ENCODE results near the gene GMDS.

The GMDS gene

DNA sequence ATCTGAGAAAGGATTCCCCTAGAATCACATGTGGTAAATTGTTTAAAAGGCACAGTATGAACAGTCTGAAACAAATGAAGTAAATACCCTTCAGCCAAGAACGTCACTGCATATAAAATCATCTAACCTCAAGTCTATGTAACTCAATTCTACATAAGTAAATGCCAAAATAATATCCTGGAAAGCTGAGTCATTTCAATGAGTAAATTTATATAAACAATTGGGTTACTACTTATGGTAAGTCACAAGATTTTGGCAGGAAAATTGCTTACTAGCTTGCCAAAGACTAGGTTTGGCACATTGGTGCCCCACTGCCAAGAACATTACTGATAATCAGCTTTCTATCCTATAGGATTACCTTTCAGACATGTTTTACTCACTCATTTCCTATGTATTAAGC lies 8.4 kb downstream of the GMDS start:
- no peak for DNase-seq

DNA sequence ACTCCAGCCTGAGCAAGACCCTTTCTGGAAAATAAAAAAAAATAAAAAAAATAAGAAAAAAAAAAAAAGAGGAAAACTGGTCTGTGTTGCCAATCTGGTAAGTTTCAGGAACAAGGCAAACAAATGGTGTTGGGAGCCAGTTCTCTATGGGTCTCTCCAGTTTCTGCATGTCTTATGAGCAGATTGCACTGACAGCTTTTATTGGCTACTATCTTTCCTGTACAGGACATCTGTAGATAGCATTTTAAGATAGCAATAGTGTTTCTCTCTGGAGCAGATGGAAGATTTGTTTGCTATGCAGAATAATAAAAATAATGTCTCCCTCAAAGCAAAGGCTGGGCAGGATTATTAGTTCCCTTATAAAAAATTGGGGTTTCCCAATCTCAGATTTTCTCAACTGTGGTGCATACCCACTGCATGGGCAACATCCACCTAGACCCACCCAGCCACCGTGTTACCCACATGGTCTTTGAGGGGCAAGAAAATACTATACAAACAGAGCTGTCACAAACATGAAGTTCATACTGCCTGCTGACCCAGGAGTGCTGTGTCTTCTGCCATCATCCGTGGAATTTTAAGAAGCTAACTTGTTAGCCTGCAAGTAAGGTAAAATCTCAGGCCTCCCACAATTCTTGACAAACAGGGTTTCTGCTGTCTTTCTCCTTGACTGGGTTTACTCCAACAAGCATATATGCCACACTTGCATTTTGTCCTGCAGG lies 9.5 kb downstream of the GMDS start:
- DNase-seq: no peak

DNA sequence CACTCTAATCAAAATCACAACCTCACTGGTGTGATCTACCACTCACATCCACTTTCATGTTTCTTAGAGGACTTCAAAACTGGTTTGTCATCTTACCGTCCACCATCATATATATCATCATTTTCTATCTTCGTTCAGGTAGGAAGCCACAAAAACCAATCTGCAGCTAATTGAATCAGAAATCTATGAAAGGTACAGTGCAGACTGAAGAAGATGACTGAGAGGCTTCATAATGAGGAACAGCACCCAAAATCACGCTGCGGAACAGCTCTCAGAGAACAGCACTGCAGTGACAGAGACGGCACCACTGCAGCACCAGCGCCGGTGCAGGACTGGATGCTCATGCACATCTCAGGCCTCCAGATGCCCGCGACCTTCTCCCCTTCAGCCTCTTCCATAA lies 13.0 kb downstream of the GMDS start:
- no peak for DNase-seq

DNA sequence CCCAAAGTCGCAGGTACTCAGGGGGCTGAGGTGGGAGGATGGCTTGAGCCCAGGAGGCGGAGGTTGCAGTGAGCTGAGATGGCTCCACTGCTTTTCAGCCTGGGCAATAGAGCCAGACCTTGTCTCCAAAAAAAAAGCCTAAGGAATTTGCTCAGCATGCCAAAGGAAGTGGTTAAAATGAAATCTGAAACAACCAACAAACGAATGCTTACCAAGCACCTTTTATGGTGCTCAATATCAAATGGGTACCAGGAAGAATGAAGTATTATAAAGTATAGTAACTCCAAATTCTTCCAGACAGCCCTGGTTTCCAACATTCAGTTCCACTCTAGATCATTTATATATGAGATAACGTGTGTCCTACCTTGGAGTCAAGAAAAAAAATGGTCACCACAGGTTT lies 14.0 kb downstream of the GMDS start:
- no peak for DNase-seq

DNA sequence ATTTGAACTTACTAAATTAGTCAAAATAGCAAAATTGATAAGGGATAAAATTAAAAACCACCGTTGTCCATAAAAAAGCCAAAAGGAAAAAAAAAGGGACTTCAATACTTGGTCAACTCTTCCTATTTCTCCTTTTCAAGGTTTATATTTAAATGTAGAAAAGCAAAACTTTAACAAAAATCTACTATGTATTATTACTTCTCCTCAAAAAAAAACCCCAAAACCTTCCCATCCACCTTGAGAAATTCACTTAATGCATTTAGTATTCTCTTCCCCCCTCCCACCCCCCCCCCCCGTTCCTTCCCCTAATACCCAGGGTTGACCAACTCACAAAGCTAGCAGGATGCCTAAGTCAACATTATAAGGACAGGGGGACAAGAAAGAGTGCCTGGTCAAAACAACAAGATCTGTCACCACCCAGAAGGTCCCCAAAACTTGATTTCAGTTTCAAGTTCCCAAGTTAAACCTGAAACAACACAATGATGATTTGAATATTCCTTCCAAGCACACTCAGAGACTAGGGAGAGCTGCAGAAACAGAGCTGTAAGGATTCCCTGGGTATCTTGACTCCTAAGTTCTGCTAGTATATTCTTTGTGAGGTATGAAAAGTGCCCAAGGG lies 14.6 kb downstream of the GMDS start:
- no peak for DNase-seq

DNA sequence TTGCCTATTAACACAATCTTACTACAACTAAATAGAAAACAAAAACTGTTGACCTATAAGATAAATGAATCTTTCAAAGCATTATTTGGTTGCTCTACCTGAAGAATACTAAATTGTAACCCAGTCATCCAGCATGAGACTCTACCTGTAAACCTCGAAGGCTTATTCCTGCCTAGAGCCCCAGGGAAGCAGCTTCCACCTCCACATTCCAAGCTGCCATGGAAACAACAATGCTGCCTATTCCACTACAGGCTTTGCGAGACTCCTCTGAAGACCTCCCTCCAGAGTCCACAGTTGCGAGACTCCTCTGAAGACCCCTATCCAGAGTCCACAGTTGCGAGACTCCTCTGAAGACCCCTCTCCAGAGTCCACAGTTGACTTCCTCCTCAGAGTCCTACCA lies 15.7 kb downstream of the GMDS start:
- no peak for DNase-seq

DNA sequence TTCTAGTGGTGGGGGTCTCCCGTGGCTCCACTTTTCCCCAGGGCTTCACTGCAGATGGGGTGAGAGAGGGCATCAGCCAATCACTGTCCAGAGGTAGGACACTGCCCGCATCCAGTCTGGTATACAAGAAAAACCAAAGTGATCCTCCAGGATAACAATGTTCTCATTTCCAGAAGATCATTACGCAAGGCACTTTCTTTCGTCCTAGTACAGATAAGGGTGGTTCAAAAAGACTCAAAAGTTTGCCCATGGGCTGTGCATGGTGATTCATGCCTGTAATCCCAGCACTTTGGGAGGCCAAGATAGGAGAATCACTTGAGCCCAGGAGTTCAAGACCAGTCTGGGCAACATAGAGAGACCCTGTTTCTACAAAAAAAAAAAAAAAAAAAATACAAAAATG lies 16.4 kb downstream of the GMDS start:
- DNase-seq: no peak

DNA sequence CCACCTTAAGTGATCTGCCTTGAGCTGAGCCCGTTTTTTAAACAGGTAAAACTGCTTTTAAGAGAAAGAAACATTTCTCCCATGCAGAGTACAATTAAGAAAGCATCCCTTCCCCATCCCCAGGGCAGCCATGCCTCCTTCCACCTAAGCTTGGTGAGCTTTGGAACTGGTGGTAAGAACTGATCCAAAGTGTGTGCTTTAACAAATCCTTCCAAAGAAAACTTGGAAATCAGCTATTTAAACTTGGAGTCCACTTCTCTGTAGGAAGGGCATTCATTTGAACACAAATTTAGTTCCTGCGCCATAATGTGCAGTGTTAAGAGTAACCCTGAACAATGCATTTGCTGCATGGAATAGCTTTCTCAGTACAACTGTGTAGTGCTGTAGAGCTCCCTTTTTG lies 17.0 kb downstream of the GMDS start:
- DNase-seq: no peak

DNA sequence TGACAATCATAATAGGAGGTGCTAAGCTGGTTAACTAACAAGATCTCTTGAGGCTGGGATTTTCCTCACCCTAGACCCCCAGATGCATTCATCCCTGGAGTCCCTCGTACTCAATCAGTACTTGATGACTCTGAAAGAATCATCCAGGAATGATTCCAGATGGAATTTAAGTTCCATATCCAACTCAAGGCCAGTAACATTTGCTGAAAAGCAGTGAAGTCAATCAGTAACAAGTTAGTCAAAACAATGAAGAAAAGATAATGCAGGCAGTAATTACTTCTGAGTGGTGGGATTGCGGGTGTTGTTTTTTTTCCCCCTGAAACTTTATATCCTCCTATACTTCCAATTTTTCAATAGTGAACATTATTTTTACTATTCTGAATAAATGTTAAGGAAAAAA lies 18.6 kb downstream of the GMDS start:
- no peak for DNase-seq

DNA sequence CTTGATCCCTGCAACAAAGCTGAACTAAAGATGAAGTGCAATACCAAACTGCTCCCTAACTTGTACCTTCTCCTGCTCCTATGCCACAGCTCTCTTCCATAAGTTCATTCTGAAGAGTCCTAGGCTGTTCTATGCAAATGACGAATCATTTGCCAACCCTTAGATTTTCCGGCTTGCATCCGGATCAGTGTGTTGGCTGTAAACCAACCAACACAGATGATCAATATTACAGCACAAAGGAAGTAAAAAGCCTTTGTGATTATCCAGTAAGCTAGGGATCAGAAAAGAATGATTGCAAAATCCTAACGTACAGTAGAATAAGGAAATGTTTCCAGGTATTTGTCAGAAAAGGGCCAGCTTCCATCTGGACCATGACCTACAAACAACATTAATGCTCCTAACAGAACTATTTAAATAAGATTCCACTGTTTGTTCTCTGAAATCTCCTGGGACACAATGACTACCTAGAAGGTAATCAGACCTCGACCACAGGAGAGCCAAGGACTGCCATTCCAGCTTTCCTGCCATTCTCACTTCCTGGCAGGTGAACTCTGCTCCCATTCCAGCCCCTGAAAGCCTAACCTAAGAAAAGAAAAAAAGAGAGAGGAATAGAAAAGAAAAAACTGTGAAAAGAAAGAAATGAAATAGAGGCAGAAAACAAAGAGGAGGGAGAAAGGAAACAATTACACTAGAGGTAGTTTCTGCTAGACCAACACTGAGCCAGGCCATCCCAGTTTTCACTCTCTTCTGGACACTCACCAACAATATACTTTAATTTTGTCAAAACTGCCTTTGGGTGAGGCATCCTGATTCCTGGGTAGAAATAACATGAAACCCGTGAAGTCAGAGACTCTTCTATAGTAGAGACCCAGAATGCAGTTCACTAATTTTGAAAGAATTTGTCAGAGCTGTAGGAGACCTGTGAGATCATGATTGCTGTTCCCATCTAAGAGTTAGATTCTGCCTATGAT lies 19.7 kb downstream of the GMDS start:
- DNase-seq: no peak

DNA sequence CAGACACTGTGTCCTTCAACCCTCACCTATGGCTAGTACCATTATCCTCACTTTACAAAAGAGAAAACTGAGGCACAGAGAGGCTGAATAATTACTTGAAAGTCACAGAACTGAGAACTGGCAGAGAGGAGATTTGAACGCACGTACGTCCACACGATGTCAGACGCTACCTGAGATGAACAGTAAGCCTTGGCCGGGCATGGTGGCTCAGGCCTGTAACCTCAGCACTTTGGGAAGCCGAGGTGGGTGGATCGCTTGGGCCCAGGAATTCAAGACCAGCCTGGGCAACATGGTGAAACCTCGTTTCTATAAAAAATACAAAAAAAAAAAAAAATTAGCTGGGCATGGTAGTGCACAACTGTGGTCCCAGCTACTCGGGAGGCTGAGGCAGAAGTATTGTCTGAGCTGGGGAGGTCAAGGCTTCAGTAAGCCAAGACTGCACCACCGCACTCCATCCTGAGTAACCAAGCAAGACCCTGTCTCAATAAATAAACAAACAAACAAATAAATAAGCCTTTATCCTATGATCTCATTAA lies 20.5 kb downstream of the GMDS start:
- DNase-seq: no peak

DNA sequence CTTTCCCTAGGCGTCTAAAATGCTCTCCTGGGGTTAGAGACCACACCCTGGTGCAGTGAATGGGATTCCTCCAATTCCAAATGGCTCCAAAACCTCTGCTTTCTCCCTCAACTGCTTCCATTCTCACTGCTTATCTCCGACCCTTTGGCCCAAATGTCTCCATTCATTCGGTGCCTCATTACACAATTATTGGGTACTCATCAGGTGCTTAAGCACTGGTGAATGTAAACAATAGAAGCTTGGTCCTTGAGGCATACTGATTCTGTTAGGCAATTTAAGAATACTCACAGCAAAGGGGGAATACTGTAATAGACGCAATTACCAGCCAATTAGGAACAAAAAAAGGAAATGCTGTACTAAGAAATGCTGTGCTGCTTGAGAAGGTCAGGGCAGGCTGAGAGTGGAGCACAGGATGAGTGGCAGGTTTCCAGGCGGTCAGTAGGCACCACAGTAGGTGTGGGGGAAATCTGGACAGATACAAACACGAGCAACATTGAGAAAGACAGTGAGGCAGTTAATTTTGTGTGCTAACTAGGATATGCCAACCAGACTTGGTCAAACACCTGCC lies 23.0 kb downstream of the GMDS start:
- DNase-seq: peak; percentile 4 to 32 (median 24)

DNA sequence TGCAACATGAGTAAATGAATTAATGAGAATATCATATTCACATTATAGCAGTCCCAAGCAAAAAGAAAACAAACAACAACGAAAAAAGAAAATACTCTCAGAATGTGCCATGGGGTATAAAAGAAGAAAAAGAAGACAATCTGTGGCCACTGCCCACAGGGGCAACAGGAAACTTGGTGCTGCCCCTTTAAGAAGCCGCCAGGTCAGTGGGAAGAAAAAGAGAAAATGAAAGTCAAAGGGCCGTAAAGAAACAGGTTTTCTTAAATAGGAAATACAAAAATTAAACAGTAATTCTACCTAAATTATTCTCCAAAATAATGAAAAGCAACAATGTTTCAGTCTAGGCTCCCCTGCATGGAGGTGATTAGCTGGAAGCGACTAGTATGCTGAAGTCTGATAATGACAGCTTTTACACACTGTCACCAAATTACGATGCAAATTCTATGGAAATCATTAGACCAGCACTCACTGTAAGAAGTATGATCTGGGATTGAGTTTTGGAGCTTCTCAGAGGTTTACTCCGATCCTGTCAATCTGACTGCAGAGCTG lies 23.6 kb downstream of the GMDS start:
- DNase-seq: peak; percentile 27 to 61 (median 45)

DNA sequence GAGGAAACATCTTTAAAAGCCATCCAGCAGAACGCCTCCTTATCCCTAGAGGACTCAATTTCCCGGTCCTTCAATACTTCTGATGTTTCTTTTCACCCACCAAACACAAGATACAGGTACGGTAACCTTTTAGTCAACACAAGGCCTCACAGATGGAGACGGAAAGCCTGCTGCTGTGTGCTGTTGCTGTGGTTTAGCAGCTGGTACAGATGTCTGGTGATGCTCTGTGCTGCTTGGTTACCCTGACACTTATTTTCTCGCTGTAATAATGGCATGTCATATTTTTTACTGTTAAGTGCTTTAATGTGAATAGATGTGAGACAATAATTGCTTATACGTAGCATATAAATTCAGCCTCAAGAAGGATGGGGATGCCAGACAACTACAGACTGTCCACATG lies 25.3 kb downstream of the GMDS start:
- no peak for DNase-seq

DNA sequence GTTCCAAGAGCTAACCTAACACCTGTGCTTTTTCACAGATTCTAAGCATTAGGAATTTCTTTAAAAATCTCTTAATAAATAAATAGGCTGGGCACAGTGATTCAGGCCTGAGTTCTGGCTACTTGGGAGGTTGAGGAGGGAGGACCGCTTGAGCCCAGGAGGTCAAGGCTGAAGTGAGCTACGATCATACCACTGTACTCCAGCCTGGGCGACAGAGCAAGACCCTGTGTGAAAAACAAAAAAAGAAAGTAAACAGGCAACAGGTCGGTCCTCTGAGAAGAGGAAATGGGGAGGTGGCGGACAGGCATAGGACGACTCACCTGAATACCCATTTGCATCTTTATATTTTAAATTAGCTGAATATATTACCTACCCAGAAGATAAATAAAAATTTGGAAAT lies 26.5 kb downstream of the GMDS start:
- DNase-seq: no peak

DNA sequence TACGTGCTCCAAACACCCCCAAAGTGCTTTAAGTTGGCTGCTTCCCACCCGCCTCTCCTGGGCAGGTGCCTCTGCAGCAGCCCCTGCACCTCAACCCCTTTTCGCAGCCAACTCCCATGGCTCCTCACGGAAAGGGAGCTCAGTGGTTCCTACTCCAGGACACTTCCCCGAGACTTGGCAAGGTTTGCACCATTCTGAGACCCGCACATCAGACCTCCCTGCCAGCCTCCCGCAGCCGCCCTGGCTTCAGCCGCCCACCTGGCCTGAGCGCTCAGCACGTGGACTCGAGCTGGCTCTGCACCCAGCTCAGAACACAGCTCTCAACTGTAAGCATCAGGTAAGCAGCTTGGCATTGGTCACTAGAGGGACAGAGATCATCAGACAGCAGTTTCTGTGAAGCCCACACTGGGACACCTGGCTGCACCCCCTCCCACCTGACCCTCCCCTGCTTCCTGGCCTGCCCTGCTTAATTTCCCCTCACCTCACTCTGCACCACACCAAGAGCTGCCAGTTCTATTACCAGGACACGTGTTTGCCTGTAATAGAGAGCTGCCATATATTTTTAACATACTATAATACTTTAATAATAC lies 28.5 kb downstream of the GMDS start:
- DNase-seq: no peak

DNA sequence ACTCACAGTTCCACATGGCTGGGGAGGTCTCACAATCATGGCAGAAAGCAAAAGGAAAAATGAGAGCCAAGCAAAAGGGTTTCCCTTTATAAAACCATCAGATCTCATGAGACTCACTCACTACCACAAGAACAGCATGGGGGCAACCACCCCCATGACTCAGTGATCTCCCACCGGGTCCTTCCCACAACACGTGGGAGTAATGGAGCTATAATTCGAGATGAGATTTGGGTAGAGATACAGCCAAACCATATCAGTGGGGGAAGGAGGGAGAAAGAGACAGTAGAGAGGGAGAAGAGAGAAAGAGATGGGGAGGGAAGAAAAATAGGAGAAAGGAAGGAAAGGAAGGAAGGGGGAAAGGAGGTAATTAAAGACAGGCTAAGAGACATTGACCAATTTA lies 30.1 kb downstream of the GMDS start:
- no peak for DNase-seq

DNA sequence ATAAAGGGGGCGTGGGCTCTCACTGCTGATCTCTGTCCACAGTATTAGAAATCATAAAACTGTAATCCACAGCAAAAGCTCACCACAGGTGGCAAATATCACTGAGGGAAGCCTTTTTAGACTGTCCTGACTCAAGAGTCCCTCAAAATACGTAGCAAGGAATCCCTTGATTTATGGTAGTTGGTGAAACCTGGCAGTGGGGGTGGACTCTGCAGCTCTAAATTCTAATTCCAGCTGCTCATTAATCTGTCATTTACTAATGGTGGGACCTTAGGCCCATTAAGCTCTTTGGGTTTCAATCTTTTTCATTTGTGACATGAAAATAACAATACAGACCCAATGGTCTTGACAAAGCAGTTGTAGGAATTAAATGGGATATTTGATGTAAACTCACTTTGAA lies 32.3 kb downstream of the GMDS start:
- DNase-seq: no peak

DNA sequence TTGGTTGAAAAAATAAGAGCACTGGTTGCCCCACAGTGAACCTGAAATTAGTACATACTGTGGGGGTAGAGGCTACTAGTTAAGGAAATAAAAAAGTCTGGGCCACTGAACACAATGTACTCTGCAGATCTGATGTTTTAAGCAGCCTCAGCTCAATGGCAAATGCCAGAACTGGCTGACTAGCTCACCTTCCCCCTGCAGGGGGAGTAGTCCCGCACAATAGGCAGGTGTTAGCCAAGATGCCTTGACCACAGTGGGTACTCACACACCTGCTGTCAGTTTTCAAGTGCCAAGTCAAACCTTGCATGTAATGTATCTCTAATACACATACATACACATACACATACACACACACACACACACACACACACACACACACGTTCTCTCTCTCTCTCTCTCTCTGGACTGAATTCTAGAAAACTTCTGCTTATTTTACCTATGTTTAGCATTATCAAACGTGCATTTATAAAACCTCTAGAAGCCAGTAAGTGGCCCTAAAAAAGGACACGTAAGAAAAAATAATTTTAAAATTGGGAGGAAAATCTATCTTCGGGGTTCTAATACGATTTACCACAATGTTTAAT lies 36.1 kb downstream of the GMDS start:
- DNase-seq: peak in 3 of 4 experiments; percentile 10 to 29 (median 28)

DNA sequence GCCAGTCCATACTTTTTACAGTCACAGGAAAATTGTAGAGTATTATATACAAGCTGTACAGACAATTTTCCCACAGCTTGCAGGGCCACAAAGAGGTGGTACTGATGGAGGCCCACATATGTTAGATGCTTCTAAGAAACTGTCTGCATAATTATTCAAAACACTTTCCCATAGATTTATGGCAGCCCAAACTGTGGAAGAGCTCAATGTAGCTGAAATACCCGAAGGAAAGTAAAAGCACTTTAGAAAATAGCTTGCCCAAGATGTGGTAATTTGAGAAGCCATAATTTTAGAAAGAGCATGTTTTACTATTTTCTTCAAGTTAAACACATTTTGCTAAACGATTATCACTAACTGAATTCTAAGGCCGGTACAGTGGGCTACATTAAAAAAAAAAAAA lies 36.9 kb downstream of the GMDS start:
- DNase-seq: no peak

DNA sequence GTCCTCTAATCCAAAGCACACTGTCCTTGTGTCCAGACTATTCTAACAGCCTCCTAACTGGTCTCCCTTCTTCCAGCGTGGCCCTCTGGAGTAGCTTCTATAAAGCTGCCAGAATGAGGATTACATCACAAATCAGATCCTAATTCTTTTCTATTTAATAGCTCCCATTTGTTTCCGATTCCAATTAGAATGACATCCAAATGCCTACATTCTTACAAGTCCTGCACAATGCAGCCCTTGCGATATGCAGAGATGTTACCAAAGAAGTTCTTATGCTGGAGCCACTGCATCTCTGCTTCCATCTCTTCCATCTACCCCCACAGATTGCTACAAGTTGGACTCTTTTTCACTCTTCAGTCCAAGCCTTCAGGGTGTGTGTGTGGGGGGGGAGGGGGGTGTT lies 40.0 kb downstream of the GMDS start:
- no peak for DNase-seq

DNA sequence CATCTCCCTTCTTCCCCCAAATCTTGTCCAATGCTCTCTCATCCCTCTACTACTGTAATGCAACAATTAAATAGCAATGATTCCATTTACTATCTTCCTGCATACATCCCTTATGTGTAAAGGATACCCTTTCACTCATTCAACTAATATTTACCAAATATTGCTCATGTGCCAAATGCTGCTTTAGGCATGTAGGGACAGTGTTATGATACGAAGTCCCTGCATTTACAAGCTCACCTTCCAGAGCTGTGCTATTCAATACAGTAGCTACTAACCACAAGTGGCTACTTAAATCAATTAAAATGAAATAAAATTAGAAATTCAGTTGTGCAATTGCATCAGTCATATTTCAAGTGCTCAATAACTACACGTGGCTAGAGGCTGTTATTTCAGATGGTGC lies 41.1 kb downstream of the GMDS start:
- no peak for DNase-seq

Data from suppressor macrophage (primary cell).